Testis (tissue), 3 donors: ENCODE data around the gene EYA3. TPM values are rescaled to one million over a fixed set of nuclear protein-coding genes. Genes with fewer than 3 reads are reported as not detected.
A peak's percentile ranks its signal among the peaks of the same experiment; 100 is the strongest.

Experiments
- DNase-seq: peaks from one replicate; pipeline ENCODE4 v3.0.0-alpha.2; 2019
- H3K27ac ChIP-seq, 2 donors: fragments of 200-600 bp; sonication (generic); one replicate each; pipeline ENCODE4 v1.5.1; 2019
- H3K27me3 ChIP-seq: fragments of 200-600 bp; sonication (generic); one replicate; pipeline ENCODE4 v1.5.1; 2019
- H3K36me3 ChIP-seq: fragments of 200-600 bp; sonication (generic); one replicate; pipeline ENCODE4 v1.5.1; 2017; ENCODE audit warnings: low read depth; ENCODE audit errors: missing control alignments
- H3K4me1 ChIP-seq: fragments of 200-600 bp; sonication (generic); one replicate; pipeline ENCODE4 v1.5.1; 2019
- H3K4me3 ChIP-seq, 2 donors: fragments of 200-600 bp; sonication (generic); one replicate each; pipeline ENCODE4 v1.5.1; 2017 to 2019
- H3K9me3 ChIP-seq: fragments of 200-600 bp; sonication (generic); one replicate; pipeline ENCODE4 v1.5.1; 2017
- POLR2A ChIP-seq: fragments of 450-650 bp; IDR thresholded peaks from one replicate; pipeline ENCODE4 v1.6.1; 2017; ENCODE audit warnings: antibody characterized with exemption, mild to moderate bottlenecking, moderate library complexity
- WGBS, 2 donors: methylation state at CpG; one replicate each; pipeline ENCODE4 v1.1.5; 2018; 5-methylcytosine and 5-hydroxymethylcytosine counted together
- intact Hi-C: fragments of 100-400 bp; cut with DNase I; formaldehyde crosslinking; loops from one replicate; pipeline ENCODE4 v1.15.1; 2023; ENCODE audit warnings: low total_unique reads
- polyA plus RNA-seq: library from polyadenylated mRNA; stranded (reverse); fragments of 350-450 nt; fragmentation: Illumina TruSeq; extraction: RNeasy Lipid Tissue Mini Kit (QIAGEN cat#74804); gene quantifications from one replicate; pipeline ENCODE4 v1.2.3, GENCODE V29; 2014; ENCODE audit warnings: low read depth, low replicate concordance; ENCODE audit not compliant: insufficient read depth
- total RNA-seq, 2 donors: library from RNA; depleted of rRNA; stranded (reverse); fragments of >200 nt; gene quantifications; one replicate each; pipeline ENCODE4 v1.2.3, GENCODE V29; 2016
- TF ChIP-seq, protein P1 (sequence below), 3 experiments: fragments of 450-650 bp in 2 of 3; fragments of 200-600 bp in 1 of 3; sonication (generic) in 1 of 3; IDR thresholded peaks; one replicate each; pipeline ENCODE4 v1.5.1; 2016 to 2019; ENCODE audit warnings: antibody characterized with exemption in 3 of 3, mild to moderate bottlenecking in 2 of 3, moderate library complexity in 1 of 3

The EYA3 gene
- total and polyA plus RNA-seq, 3 donors from 2014 or later = 28.3 to 41.9 (median 31.5) TPM

DNA sequence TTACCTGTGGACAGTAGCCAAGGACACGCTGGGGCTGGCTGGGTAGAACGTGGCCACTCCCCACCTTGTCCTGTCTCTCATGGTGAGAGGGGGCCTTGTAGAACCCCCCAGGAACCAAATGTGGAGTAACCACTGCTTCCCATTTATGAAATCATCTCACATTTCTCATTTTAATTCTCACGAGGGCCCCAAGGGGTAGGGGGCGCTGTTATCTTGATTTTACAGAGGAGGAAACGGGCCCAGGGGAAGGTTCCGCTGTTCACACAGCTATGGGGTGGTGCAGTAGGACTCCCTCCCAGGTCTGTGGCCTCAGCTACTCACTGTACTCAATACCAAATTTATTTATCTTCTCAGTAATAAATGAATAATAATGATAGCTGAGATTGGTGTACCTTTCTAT, 148.1 kb downstream of the EYA3 start:
- H3K4me1 ChIP-seq = peaks cover 6% of the 10 kb centered on the region
- H3K9me3 ChIP-seq = no peaks in the 10 kb centered on the region
- H3K27ac ChIP-seq = no peak overlapping the region
- H3K27me3 ChIP-seq = no peaks in the 10 kb centered on the region
- intact Hi-C loops = no loop called here
- H3K4me3 ChIP-seq = no peak overlapping the region
- no peak for TF ChIP-seq POLR2A
- TF ChIP-seq, protein P1, sequence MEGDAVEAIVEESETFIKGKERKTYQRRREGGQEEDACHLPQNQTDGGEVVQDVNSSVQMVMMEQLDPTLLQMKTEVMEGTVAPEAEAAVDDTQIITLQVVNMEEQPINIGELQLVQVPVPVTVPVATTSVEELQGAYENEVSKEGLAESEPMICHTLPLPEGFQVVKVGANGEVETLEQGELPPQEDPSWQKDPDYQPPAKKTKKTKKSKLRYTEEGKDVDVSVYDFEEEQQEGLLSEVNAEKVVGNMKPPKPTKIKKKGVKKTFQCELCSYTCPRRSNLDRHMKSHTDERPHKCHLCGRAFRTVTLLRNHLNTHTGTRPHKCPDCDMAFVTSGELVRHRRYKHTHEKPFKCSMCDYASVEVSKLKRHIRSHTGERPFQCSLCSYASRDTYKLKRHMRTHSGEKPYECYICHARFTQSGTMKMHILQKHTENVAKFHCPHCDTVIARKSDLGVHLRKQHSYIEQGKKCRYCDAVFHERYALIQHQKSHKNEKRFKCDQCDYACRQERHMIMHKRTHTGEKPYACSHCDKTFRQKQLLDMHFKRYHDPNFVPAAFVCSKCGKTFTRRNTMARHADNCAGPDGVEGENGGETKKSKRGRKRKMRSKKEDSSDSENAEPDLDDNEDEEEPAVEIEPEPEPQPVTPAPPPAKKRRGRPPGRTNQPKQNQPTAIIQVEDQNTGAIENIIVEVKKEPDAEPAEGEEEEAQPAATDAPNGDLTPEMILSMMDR (IDR thresholded peaks at IDR 0.05) = no peak
- 46 to 58% methylated on average over 6 of the region's 6 CpGs for WGBS, 2 donors
- DNase-seq = peak; percentile 36
- no peaks in the 10 kb centered on the region for H3K36me3 ChIP-seq

DNA sequence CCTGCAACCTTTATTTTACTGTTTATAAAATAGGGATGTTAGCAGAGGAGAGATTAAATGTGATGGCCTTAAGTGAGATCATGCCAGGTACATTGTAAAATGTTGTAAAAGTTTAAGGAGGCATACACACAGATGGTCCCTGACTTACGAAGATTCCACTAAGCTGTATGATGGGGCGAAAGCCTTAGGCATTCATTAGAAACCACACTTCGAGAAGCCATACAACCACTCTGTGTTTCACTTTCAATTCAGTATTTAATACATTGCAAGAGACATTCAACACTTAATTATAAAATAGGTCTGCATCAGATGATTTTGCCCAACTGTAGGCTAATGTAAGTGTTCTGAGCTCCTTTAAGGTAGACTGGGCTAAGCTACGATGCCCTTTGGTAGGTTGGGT, 149.9 kb downstream of the EYA3 start:
- Histone ChIP-seq H3K27me3 (no peaks in the 10 kb centered on the region), H3K9me3 (no peaks in the 10 kb centered on the region), H3K27ac (no peak overlapping the region), H3K36me3 (no peaks in the 10 kb centered on the region), H3K4me1 (peaks cover 9% of the 10 kb centered on the region), H3K4me3 (no peak overlapping the region)
- WGBS, 2 donors = 89 to 92% methylated on average over 4 of the region's 4 CpGs
- no peak for DNase-seq
- intact Hi-C loops = no loop called here
- TF ChIP-seq POLR2A = no peak
- TF ChIP-seq, protein P1 (IDR thresholded peaks at IDR 0.05) = no peak

DNA sequence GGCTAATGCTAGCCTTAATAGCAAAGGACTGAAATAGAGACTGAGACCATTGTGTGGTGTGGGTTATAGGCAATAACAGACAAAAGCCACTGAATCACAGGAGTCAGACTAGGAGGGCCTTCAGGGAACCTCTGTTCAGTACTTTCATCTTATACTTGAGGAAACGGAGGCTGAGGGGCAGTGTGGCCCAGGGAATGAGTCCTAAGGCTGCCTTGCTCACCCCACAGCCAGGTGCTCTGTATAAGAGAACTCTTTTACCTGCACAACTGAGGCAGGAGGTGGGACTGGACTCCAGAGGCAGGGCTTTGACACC, 150.9 kb downstream of the EYA3 start:
- 79 to 100% methylated on average over 1 of the region's 1 CpG for WGBS, 2 donors
- Histone ChIP-seq H3K36me3 (no peaks in the 10 kb centered on the region), H3K4me1 (peaks cover 9% of the 10 kb centered on the region), H3K4me3 (no peak overlapping the region), H3K9me3 (no peaks in the 10 kb centered on the region), H3K27me3 (no peaks in the 10 kb centered on the region), H3K27ac (no peak overlapping the region)
- no peak for DNase-seq
- TF ChIP-seq, protein P1 (IDR thresholded peaks at IDR 0.05) = no peak
- no peak for TF ChIP-seq POLR2A
- intact Hi-C loops = no loop called here

DNA sequence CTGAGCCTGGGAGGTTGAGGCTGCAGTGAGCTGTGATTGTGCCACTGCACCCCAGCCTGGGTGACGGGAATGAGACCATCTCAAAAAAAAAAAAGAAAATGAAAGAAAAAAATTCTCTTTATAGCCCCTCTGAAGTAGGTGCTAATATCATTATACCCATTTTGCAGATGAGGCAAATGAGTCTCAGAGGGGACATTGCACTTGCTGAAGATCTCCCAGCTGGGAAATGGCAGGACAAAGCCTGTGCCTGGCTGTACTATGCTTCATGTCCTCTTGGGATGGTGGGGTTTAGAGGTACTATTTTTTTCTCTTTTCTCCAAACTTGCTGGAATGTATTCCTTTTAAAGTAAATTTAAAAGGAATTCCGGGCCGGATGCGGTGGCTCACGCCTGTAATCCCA, 152.0 kb downstream of the EYA3 start:
- Histone ChIP-seq H3K36me3 (no peaks in the 10 kb centered on the region), H3K27ac (no peak overlapping the region), H3K9me3 (no peaks in the 10 kb centered on the region), H3K27me3 (no peaks in the 10 kb centered on the region), H3K4me1 (peaks cover 6% of the 10 kb centered on the region), H3K4me3 (no peak overlapping the region)
- 61 to 89% methylated on average over 5 of the region's 5 CpGs for WGBS, 2 donors
- TF ChIP-seq, protein P1 (IDR thresholded peaks at IDR 0.05) = no peak
- no peak for TF ChIP-seq POLR2A
- intact Hi-C loops = no loop called here
- DNase-seq = no peak

DNA sequence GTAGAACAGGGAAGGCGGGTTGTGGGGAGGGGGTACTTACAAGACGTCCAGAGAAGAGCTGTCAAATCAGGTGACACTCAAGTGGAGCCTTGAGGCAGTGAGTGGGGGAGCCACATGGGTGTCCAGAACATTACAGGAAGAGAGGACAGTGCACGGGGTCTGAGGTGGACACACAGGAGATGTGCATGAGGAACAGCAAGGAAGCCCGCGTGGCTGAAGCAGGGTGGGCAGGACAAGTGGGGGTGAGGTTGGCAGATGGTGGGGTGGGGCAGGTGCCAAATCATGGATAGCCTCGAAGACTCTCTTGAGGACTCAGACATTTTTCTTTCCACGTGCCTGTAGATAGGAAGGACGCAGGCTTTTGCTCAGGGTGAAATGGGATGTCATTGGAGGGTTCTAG, 152.7 kb downstream of the EYA3 start:
- 57 to 60% methylated on average over 8 of the region's 8 CpGs for WGBS, 2 donors
- Histone ChIP-seq H3K9me3 (no peaks in the 10 kb centered on the region), H3K36me3 (no peaks in the 10 kb centered on the region), H3K27me3 (no peaks in the 10 kb centered on the region), H3K4me1 (peaks cover 6% of the 10 kb centered on the region), H3K4me3 (no peak overlapping the region), H3K27ac (no peak overlapping the region)
- no peak for TF ChIP-seq POLR2A
- TF ChIP-seq, protein P1 (IDR thresholded peaks at IDR 0.05) = no peak
- no peak for DNase-seq
- intact Hi-C loops = no loop called here
